Right atrium auricular region (tissue), 2 donors: ENCODE data around the gene NOP16. TPM values are rescaled to one million over a fixed set of nuclear protein-coding genes. Genes with fewer than 3 reads are reported as not detected.

Experiments
- DNase-seq: peaks from one replicate; pipeline ENCODE4 v3.0.0-alpha.2; 2019; ENCODE audit warnings: low spot score
- H3K27ac ChIP-seq, 2 donors: fragments of 200-600 bp; sonication (generic); 1 replicate in 1 of 2; 2 replicates in 1 of 2; pipeline ENCODE4 v1.5.1; 2016 to 2019
- H3K27me3 ChIP-seq, 2 donors: fragments of 200-600 bp; sonication (generic); one replicate each; pipeline versions ENCODE4 v1.5.1 to v1.6.0; 2017 to 2019
- H3K36me3 ChIP-seq: fragments of 200-600 bp; sonication (generic); one replicate; pipeline ENCODE4 v1.5.1; 2016
- H3K4me1 ChIP-seq, 2 donors: fragments of 200-600 bp; sonication (generic); one replicate each; pipeline versions ENCODE4 v1.5.1 to v1.6.0; 2017 to 2019
- H3K4me3 ChIP-seq, 2 donors: fragments of 200-600 bp; sonication (generic); 1 replicate in 1 of 2; 2 replicates in 1 of 2; pipeline ENCODE4 v1.5.1; 2017 to 2019; ENCODE audit warnings: mild to moderate bottlenecking in 1 of 2, moderate library complexity in 1 of 2
- H3K9me3 ChIP-seq, 2 donors: fragments of 200-600 bp; sonication (generic); one replicate each; pipeline ENCODE4 v1.5.1; 2019
- total RNA-seq, 2 donors: library from RNA; depleted of rRNA; stranded (reverse); fragments of >200 nt; gene quantifications; one replicate each; pipeline ENCODE4 v1.1.0, GENCODE V29; 2016
- TF ChIP-seq, protein P1 (sequence below), 2 donors: fragments of 200-600 bp; sonication (generic); IDR thresholded peaks; one replicate each; pipeline ENCODE4 v1.5.1; 2019; ENCODE audit warnings: antibody characterized with exemption in 2 of 2

NOP16 gene
- total RNA-seq, 2 donors from 2014 or later: 11.8 to 16.0 TPM

DNA sequence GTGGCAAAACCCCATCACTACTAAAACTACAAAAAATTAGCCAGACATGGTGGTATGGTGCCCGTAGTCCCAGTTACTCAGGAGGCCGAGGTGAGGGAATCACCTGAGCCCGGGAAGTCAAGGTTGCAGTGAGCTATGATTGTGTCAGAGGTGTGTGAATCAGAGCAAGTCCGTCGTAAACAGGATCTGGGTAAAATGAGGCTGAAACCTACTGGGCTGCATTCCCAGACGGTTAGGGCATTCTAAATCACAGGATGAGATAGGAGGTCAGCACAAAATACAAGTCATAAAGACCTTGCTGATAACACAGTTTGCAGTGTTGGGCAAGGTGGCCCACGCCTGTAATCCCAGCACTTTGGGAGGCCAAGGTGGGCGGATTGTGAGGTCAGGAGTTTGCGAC lies 29.9 kb upstream of the NOP16 start:
- Histone ChIP-seq H3K4me1 (peaks cover 0 to 33% of the 10 kb centered on the region in 2 donors), H3K9me3 (no peaks in the 10 kb centered on the region), H3K36me3 (no peaks in the 10 kb centered on the region), H3K27ac (no peak overlapping the region), H3K4me3 (no peak overlapping the region), H3K27me3 (no peaks in the 10 kb centered on the region)
- TF ChIP-seq, protein P1, sequence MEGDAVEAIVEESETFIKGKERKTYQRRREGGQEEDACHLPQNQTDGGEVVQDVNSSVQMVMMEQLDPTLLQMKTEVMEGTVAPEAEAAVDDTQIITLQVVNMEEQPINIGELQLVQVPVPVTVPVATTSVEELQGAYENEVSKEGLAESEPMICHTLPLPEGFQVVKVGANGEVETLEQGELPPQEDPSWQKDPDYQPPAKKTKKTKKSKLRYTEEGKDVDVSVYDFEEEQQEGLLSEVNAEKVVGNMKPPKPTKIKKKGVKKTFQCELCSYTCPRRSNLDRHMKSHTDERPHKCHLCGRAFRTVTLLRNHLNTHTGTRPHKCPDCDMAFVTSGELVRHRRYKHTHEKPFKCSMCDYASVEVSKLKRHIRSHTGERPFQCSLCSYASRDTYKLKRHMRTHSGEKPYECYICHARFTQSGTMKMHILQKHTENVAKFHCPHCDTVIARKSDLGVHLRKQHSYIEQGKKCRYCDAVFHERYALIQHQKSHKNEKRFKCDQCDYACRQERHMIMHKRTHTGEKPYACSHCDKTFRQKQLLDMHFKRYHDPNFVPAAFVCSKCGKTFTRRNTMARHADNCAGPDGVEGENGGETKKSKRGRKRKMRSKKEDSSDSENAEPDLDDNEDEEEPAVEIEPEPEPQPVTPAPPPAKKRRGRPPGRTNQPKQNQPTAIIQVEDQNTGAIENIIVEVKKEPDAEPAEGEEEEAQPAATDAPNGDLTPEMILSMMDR (IDR thresholded peaks at IDR 0.05): no peak
- no peak for DNase-seq

DNA sequence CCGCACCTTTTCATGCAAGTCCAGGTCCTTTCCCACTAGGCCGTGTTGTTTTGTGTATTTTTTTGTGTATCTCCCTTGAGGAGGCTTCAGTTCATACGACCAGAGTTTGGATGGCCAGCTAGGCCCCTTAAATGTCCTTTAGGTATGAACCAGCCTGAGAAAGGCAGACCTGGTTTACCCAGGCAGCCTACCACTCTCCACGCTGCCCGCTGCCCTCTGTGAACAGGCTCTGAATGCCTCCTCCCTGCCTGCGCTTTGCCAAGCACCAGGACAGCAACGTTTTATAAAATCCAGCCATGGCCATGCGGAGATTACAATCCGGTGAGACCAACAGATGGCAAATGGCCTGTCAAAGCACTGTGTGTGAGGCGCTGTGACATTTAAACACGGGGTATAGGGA lies 28.6 kb upstream of the NOP16 start:
- no peaks in the 10 kb centered on the region for H3K36me3 ChIP-seq
- H3K9me3 ChIP-seq: no peaks in the 10 kb centered on the region
- H3K27me3 ChIP-seq: no peaks in the 10 kb centered on the region
- H3K27ac ChIP-seq: peak overlapping the region; percentile 70 to 98
- TF ChIP-seq, protein P1 (IDR thresholded peaks at IDR 0.05): no peak
- H3K4me1 ChIP-seq: peaks cover 0 to 45% of the 10 kb centered on the region in 2 donors
- peak overlapping the region in 1 of 2 donors; percentile 97 for H3K4me3 ChIP-seq
- no peak for DNase-seq

DNA sequence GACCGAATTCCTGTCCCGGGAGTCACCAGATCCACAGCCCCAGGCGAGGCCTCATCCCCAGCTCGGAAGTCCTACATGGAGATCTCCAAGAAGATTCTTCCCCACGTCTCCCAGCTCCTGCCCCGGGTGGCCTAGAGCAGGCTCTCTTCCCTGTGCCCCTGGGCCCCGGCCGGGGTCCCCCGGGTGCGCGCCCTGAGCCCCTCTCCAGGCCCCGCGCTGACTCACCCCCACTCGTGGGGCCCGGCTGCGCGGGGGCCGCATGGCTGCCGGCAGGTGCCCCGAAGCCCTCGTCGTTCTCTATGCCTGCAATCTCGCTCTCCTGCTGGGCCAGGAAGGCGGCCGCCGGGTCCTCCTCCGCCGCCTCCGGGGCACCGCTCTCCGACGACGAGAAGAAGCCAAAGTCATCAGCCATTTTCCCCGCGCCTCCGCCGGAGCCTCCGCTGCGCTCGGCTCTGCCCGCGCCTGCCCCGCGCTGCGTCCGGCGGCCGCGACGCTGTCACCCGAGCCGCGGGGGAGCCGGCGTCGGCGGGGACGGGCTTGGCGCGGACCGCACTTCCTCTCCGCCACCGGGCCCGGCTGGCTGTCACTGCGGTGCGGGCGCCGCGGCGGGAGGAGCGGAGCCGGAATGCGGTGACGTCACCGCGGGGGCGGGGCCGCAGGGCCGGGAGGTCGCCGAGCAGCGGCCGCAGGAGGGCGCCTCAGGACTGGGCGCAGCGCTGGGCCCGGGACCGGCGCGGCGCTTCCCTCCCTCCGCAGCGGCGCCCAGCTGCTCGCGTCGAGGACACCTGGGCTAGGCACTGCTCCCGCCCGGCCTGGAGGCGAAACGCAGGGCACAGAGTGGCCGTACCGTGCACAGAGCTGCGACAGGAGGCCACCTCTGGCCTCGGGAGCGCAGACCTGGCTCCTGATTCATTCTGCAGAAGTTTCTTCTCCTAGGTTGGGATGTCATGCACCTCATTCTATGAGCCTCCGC lies 27.8 kb upstream of the NOP16 start, which contains the start of gene CLTB:
CLTB (minus strand) TSS at position 588 of the 973 bp plus-strand sequence; CDS start at position 412, 176 bp downstream.
- H3K9me3 ChIP-seq: no peaks in the 10 kb centered on the region
- H3K36me3 ChIP-seq: no peaks in the 10 kb centered on the region
- H3K4me1 ChIP-seq: peaks cover 0 to 51% of the 10 kb centered on the region in 2 donors

DNA sequence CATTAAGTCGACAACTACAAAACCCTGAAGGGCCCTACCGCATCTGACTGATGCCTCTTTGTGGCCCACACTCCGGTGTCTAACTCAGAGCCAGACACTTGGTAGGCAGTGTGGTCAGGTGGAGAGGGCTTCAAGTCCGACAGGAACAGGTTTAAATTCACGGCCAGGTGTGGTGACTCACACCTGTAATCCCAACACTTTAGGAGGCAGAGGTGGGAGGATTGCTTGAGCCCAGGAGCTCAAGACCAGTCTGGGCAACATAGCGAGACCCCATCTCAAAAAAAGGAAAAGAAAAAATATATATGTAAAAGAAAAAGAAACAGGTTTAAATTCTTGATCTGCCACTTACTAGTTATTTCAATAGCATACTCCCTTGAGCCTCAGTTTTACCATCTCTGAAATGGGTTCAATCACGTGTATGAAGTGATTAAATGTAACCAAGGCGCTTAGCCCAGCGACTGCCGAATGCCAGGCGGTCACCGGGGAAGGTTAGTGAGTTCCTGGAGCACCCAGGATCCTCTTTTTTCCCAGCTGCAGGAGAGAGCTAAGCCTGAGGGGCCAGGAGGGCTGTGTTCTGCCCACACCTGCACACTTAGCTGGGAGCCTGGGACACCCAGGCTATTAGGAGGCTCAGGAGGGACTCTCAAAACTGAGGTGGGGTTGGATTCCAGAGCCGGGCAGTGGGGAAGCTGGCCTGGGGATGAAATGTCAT lies 27.0 kb upstream of the NOP16 start:
- peaks cover 0 to 52% of the 10 kb centered on the region in 2 donors for H3K4me1 ChIP-seq
- H3K36me3 ChIP-seq: no peaks in the 10 kb centered on the region
- DNase-seq: no peak
- H3K27me3 ChIP-seq: no peaks in the 10 kb centered on the region
- no peaks in the 10 kb centered on the region for H3K9me3 ChIP-seq
- TF ChIP-seq, protein P1 (IDR thresholded peaks at IDR 0.05): no peak
- peak overlapping the region; percentile 97 to 100 for H3K4me3 ChIP-seq
- H3K27ac ChIP-seq: peak overlapping the region; percentile 98

More for the DNA sequence above, 27.8 kb upstream of the NOP16 start, which contains the start of gene CLTB:
- Histone ChIP-seq H3K27ac (peak within 1 kb of the TSS; percentile 98), H3K27me3 (no peaks in the 10 kb centered on the region), H3K4me3 (peak within 1 kb of the TSS; percentile 97 to 100)
- TF ChIP-seq, protein P1 (IDR thresholded peaks at IDR 0.05): peak; percentile 73 to 91
- peak; percentile 88 for DNase-seq

DNA sequence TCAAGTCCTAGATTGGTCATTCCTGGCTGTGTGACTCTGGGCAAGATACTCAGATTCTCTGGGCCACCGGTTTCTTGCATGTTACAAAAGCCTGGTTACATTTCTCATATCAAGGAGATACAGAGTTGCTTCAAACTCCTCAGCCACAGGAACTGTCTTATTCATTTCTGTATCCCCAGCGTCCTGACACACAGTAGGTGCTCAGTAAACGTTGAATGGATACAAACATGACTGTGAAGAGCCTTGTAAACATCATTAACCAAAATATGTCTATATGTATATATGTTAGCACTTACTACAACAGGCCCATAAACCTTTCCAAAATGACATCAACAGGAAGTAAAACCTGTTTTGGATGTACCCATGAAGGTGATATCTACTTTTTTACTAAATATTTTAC lies 26.3 kb upstream of the NOP16 start:
- Histone ChIP-seq H3K27me3 (no peaks in the 10 kb centered on the region), H3K4me3 (peak overlapping the region in 1 of 2 donors; percentile 97), H3K36me3 (peaks cover 6% of the 10 kb centered on the region), H3K27ac (peak overlapping the region; percentile 98), H3K4me1 (peaks cover 0 to 52% of the 10 kb centered on the region in 2 donors), H3K9me3 (no peaks in the 10 kb centered on the region)
- TF ChIP-seq, protein P1 (IDR thresholded peaks at IDR 0.05): no peak
- no peak for DNase-seq
